HepG2 (cell line): Measurements from ENCODE around the gene SERINC2. TPM values are rescaled to one million over a fixed set of nuclear protein-coding genes. Genes with fewer than 3 reads are reported as not detected.
A peak's percentile ranks its signal among the peaks of the same experiment; 100 is the strongest.

Experiments used
- ARID5B ChIP-seq: IDR thresholded peaks from 2 replicates; pipeline ENCODE4 v1.4.0; 2020; ENCODE audit warnings: mild to moderate bottlenecking, missing genetic modification reagents
- ARNTL ChIP-seq: sonication (generic); formaldehyde crosslinking; IDR thresholded peaks from 2 replicates; pipeline ENCODE4 v1.4.0; 2020; ENCODE audit warnings: mild to moderate bottlenecking, missing genetic modification reagents
- BRCA1 ChIP-seq: sonication (generic); formaldehyde crosslinking; IDR thresholded peaks from 2 replicates; pipeline ENCODE4 v1.4.0; 2020; ENCODE audit warnings: missing genetic modification reagents
- FOSL1 ChIP-seq: sonication (generic); formaldehyde crosslinking; IDR thresholded peaks from 2 replicates; pipeline ENCODE4 v1.9.0; 2021; ENCODE audit warnings: missing genetic modification reagents, borderline replicate concordance
- FOXC1 ChIP-seq: sonication (generic); formaldehyde crosslinking; IDR thresholded peaks from 2 replicates; pipeline ENCODE4 v1.8.0; 2022; ENCODE audit warnings: mild to moderate bottlenecking, missing genetic modification reagents, borderline replicate concordance
- HCFC1 ChIP-seq: fragments of 150-350 bp; IDR thresholded peaks from 2 replicates; pipeline ENCODE4 v1.6.1; 2014; ENCODE audit warnings: low read depth, low read length
- HHEX ChIP-seq: IDR thresholded peaks from 2 replicates; pipeline ENCODE4 v1.6.1; 2016; ENCODE audit warnings: control low read depth
- HMG20B ChIP-seq: conservative IDR thresholded peaks from 2 replicates; pipeline ENCODE4 v1.6.1; 2016; ENCODE audit warnings: missing genetic modification reagents, missing compliant biosample characterization
- KDM4B ChIP-seq: sonication (generic); formaldehyde crosslinking; IDR thresholded peaks from 2 replicates; pipeline ENCODE4 v1.4.0; 2020; ENCODE audit warnings: missing genetic modification reagents
- MED1 ChIP-seq: sonication (generic); formaldehyde crosslinking; IDR thresholded peaks from 2 replicates; pipeline ENCODE4 v1.4.0; 2020; ENCODE audit warnings: missing genetic modification reagents
- MLLT10 ChIP-seq: sonication (generic); formaldehyde crosslinking; IDR thresholded peaks from 2 replicates; pipeline ENCODE4 v1.4.0; 2020; ENCODE audit warnings: missing genetic modification reagents
- NCOA1 ChIP-seq: sonication (generic); formaldehyde crosslinking; IDR thresholded peaks from 2 replicates; pipeline ENCODE4 v1.9.0; 2021; ENCODE audit warnings: missing genetic modification reagents
- THAP9 ChIP-seq: sonication (generic); formaldehyde crosslinking; IDR thresholded peaks from 2 replicates; pipeline ENCODE4; 2020; ENCODE audit warnings: missing genetic modification reagents, mild to moderate bottlenecking, borderline replicate concordance
- ZBTB34 ChIP-seq: sonication (generic); formaldehyde crosslinking; IDR thresholded peaks from 2 replicates; pipeline ENCODE4 v1.8.0; 2022; ENCODE audit warnings: mild to moderate bottlenecking, missing genetic modification reagents
- ZBTB38 ChIP-seq: sonication (generic); formaldehyde crosslinking; IDR thresholded peaks from 2 replicates; pipeline ENCODE4 v1.5.1; 2020; ENCODE audit warnings: mild to moderate bottlenecking, missing genetic modification reagents
- ZFP1 ChIP-seq: IDR thresholded peaks from 2 replicates; pipeline ENCODE4 v1.6.1; 2016
- ZFX ChIP-seq: sonication (generic); formaldehyde crosslinking; IDR thresholded peaks from 2 replicates; pipeline ENCODE4 v1.4.0; 2020; ENCODE audit warnings: mild to moderate bottlenecking, low read depth, missing genetic modification reagents, moderate library complexity
- ZMYM4 ChIP-seq: sonication (generic); formaldehyde crosslinking; IDR thresholded peaks from 2 replicates; pipeline ENCODE4 v1.8.1; 2023; ENCODE audit warnings: mild to moderate bottlenecking, missing genetic modification reagents
- ZNF260 ChIP-seq: sonication (generic); formaldehyde crosslinking; IDR thresholded peaks from 2 replicates; pipeline ENCODE4 v1.4.0; 2020; ENCODE audit warnings: missing genetic modification reagents, low read depth, mild to moderate bottlenecking, borderline replicate concordance
- ZNF292 ChIP-seq: sonication (generic); formaldehyde crosslinking; IDR thresholded peaks from 2 replicates; pipeline ENCODE4 v1.8.1; 2022; ENCODE audit warnings: mild to moderate bottlenecking, low read depth, missing genetic modification reagents, borderline replicate concordance
- ZNF383 ChIP-seq: sonication (generic); formaldehyde crosslinking; IDR thresholded peaks from 2 replicates; pipeline ENCODE4 v1.4.0; 2020; ENCODE audit warnings: missing genetic modification reagents, mild to moderate bottlenecking, borderline replicate concordance
- ZNF703 ChIP-seq: sonication (generic); formaldehyde crosslinking; IDR thresholded peaks from 2 replicates; pipeline ENCODE4 v1.5.1; 2020; ENCODE audit warnings: missing genetic modification reagents, mild to moderate bottlenecking, moderate library complexity, borderline replicate concordance
- ZNF883 ChIP-seq: sonication (generic); formaldehyde crosslinking; IDR thresholded peaks from 2 replicates; pipeline ENCODE4 v1.5.1; 2020; ENCODE audit warnings: mild to moderate bottlenecking, missing genetic modification reagents; ENCODE audit errors: not compliant biosample characterization
- polyA plus RNA-seq, 8 experiments: library from polyadenylated mRNA; depleted of rRNA in 3 of 8; stranded (reverse) in 7 of 8; unstranded in 1 of 8; fragments of >200 nt; fragmentation: Illumina TruSeq in 4 of 8; extraction: Trizol in 4 of 8; gene quantifications; 2 replicates each; pipeline versions ENCODE4 v1.2.1 to v1.2.3, GENCODE V29; 2011 to 2016; ENCODE audit warnings: low read depth in 4 of 8, missing spikeins in 1 of 8, mixed read lengths in 1 of 8; ENCODE audit not compliant: insufficient read depth in 1 of 8
- total RNA-seq, 5 experiments: library from RNA; depleted of rRNA; stranded (reverse); fragments of >200 nt; fragmentation: Illumina TruSeq; extraction: Trizol; gene quantifications; 2 replicates each; pipeline ENCODE4 v1.2.3, GENCODE V29; 2016; ENCODE audit warnings: low read depth in 1 of 5

Gene SERINC2
- total and polyA plus RNA-seq, 2 of the 13 experiments (the other 11 are each of a cell fraction or from before 2014, with no cell fraction given) = 4.8 to 126 TPM

- TF ChIP-seq ZNF292 (CRISPR knock-in tag) (peak; percentile 67; the same call in 1 of the 2 replicates), HCFC1 (0 out of 2 replicates have a peak, but pooled peaks have one; percentile 12), ZBTB38 (peak; percentile 83), ZNF383 (CRISPR knock-in tag) (no peak), ZNF883 (CRISPR knock-in tag) (no peak), BRCA1 (no peak), NCOA1 (peak; percentile 82; the same call in 1 of the 2 replicates), ZNF703 (CRISPR knock-in tag) (no peak), ZFP1 (CRISPR knock-in tag) (no peak), KDM4B (CRISPR knock-in tag) (no peak), ARID5B (peak; percentile 91), ZBTB34 (CRISPR knock-in tag) (peak; percentile 66; the same call in 1 of the 2 replicates), FOSL1 (CRISPR knock-in tag) (no peak), HHEX (peak; percentile 57; the same call in 1 of the 2 replicates), ARNTL (CRISPR knock-in tag) (peak; percentile 98), ZMYM4 (CRISPR knock-in tag) (peak; percentile 84), ZNF260 (CRISPR knock-in tag) (no peak), ZFX (CRISPR knock-in tag) (peak; percentile 41; the same call in 1 of the 2 replicates), MLLT10 (no peak), MED1 (CRISPR knock-in tag) (peak; percentile 99), HMG20B (CRISPR knock-in tag) (no peak), THAP9 (CRISPR knock-in tag) (no peak), FOXC1 (CRISPR knock-in tag) (no peak)
Measured at GRCh38 chr1:31444725-31445448, 31.9 kb downstream of the SERINC2 start (continued).
